NCI-H1436 treated with DMSO at 0.1 percent for 48 hours (cell line): ENCODE results near the gene XPNPEP2.

Experiments
- DNase-seq: peaks from one replicate; lab custom pipeline; 2025; lab: John Stamatoyannopoulos, UW

XPNPEP2 gene, protein sequence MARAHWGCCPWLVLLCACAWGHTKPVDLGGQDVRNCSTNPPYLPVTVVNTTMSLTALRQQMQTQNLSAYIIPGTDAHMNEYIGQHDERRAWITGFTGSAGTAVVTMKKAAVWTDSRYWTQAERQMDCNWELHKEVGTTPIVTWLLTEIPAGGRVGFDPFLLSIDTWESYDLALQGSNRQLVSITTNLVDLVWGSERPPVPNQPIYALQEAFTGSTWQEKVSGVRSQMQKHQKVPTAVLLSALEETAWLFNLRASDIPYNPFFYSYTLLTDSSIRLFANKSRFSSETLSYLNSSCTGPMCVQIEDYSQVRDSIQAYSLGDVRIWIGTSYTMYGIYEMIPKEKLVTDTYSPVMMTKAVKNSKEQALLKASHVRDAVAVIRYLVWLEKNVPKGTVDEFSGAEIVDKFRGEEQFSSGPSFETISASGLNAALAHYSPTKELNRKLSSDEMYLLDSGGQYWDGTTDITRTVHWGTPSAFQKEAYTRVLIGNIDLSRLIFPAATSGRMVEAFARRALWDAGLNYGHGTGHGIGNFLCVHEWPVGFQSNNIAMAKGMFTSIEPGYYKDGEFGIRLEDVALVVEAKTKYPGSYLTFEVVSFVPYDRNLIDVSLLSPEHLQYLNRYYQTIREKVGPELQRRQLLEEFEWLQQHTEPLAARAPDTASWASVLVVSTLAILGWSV

GRCh38 chrX:129738466-129739308 lies at the start of gene XPNPEP2:
XPNPEP2 (plus strand) TSS chrX:129738979; CDS start chrX:129739214, 235 bp downstream.
- DNase-seq, result no peak

GRCh38 chrX:129689796-129690195 lies 49.0 kb upstream of the XPNPEP2 start:
- no peak for DNase-seq

DNA sequence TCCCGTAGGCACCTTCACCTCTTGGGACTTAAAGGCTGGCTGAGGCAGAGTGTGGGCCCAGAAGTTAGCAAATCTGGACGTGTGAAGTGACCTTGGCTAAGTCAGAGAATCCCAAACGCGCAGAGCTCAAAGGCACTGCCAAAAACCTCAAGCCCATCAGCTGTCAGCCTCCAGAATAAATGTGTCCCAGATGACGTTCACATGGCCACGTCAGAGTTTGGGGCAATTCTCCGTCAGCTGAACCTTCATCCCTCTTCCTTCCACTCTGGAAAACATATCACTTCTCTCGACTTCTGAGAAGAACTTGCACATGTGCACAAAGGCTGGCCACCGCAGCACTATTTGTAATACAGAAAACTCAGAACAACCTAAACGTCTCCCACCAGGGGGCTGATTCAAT lies 48.3 kb upstream of the XPNPEP2 start:
- DNase-seq, result no peak

- no peak for DNase-seq
Measured at GRCh38 chrX:129693354-129693753, 45.4 kb upstream of the XPNPEP2 start.

GRCh38 chrX:129694805-129695204 lies 44.0 kb upstream of the XPNPEP2 start:
- no peak for DNase-seq

DNA sequence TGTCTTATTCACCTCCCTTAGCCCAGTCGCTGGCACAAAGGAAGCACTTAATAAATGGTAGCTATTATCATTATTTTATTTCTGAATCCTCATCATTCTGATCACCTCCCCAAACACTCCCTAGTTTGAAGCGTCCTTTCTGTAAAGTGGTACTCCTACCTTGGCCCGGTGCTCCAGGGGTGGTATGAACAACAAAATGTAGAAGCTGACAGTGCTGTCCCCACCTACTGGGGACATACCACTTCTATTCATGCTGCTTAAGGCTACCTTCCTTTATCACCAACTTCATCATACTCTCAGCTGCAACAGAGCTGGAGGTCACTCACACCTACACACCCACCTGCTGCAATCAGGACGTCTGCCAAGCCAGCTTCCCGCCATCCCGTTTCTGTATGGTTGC lies 43.2 kb upstream of the XPNPEP2 start:
- no peak for DNase-seq

DNA sequence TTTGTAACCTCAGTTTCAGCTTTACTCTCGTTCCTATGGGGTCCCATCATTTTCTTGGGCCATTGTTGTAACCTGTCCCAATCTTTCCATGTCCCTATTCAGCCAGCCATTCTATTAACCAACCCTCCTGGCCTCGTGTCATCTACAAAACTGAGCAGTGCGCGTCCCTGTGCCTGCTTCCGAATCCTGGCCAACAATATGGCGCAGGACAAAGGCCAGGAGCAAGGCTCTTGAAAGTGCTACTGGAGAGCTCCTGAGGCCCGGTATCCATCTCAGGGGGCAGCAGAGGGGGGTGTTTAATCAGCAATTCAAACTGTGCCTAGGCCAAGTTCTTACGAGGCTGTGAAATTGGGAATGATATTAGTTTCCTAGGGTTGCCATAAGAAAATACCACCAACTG lies 42.8 kb upstream of the XPNPEP2 start:
- DNase-seq, result no peak

DNA sequence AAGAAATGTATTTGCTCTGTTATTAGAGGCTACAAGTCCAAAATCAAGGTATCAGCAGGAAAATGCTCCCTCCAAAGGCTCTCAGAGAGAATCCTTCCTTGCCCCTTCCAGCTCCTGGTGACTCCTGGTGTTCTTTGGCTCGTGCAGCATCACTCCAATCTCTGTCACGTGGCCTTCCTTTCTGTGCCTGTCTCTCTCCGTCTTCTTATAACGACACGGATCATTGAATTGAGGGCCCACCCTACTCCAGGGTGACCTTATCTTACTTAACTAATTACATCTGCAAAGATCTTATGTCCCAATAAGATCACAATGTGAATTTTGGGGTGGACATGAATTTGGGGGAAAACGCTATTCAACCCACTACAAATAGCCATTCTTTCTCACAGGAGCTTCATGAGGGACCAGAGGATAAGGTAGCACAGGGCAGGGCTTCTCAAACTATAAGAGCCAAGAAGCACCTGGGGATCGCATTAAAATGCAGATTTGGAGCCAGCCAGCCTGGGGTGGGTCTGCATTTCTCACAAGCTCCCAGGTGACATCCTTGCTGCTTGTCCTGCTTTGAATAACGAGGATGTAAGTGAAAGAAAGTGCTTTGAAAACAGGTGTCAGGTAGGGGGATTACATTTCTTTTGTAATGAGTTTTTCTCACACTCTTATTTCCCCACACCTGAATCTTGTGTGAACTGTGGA lies 42.2 kb upstream of the XPNPEP2 start:
- DNase-seq, result no peak

- DNase-seq, result no peak
Measured at GRCh38 chrX:129697204-129697829, 41.5 kb upstream of the XPNPEP2 start.

- DNase-seq, result no peak
Measured at GRCh38 chrX:129698150-129698549, 40.6 kb upstream of the XPNPEP2 start.

DNA sequence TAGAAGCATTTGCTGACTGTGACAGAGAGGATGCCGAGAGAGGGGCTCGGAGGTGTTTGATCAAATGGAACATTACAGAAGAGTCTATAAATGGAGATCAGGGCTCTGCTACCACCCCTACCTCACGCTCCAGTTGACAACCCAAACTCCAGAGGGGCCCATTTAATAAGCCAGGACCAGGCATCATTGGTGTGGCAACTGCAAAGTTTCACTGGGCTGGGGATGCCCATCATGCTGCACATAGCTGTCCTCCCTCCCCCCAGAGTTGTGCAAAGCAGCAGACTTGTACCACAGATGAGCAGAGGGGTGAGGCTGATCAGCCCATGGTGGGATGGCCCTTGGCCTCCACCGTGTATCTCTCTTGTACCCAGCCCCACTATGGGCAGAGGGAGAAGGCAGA lies 38.2 kb upstream of the XPNPEP2 start:
- DNase-seq, result no peak

GRCh38 chrX:129701624-129702069 lies 37.1 kb upstream of the XPNPEP2 start:
- no peak for DNase-seq

DNA sequence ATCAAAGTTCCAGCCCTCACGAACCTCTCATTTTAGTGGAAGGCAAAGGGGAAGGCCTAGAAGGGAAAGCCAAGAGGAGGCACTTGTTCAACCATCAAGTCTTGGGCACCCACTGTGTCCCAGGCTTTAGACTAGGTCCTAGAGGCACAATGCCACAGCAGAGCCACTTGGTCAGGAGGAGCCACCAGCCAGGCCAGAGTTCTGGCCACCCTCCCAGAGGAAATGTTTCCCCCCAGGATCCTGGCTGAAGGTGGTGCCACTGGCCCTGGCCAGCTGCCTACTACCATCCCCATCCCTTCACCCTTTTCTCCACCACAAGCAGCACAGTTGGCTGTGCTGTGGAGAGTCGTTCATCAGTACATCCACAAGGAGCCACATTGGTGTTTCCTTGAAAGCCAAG lies 34.3 kb upstream of the XPNPEP2 start:
- DNase-seq, result no peak

DNA sequence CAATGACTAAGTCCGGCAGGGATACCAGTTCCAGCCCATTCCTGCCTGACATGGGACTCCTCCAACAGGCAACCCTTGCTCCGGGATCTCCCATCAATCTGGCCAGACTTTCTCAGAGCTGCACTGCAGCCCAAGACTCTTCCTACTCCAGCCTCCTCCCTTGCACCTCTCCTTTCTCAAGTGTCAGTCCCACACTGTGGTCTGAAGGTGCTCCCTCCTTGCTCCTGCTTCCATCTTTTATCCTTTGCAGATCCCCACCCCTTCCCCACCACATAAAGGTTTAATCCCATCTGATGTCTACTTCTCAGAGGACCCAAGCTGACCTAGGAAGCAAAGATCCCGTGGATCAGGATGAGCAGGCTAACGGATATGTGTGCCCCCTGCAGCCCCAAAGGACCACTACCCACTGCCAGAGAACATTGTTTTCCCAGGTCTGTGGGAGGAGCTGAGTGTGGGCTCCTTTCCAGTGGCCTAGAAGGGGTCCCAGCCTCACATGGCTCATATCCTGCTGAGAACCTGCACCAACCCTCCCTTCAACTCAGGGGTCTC lies 33.3 kb upstream of the XPNPEP2 start:
- DNase-seq, result no peak

GRCh38 chrX:129705988-129706387 lies 32.8 kb upstream of the XPNPEP2 start:
- no peak for DNase-seq

DNA sequence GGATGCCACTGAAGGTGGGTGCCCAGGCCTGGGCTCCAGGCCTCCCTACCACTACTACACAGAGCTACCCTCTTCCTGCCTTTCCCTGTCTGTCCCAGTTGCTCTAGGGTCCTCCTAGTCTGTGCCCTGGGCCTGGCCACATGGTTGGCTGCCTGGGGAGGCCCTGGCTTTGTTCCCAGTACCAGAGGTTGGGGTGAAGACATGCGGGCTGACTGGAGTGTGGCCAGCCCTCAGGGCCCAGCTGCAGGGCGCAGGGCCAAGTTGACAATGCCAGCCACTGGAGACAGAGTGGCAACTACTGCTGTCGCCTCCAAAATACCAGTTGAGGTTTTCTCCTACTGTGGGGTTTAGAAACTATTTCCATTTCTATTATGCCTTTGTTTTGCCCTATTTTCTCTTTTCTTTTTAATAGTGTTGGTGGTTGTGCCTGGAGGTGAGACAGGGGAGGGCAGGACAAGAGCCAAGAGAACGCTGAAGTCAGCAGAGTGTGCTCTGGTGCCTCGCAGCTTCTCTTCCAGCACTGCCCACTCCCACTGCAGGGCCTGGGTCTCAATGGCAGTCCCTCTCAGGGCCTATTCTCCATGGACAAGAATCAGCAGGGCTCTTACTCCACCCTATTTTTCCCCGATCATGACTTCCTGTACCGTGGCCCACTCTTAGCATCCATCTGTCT lies 32.2 kb upstream of the XPNPEP2 start:
- DNase-seq, result no peak

GRCh38 chrX:129714581-129714980 lies 24.2 kb upstream of the XPNPEP2 start:
- DNase-seq, result no peak

DNA sequence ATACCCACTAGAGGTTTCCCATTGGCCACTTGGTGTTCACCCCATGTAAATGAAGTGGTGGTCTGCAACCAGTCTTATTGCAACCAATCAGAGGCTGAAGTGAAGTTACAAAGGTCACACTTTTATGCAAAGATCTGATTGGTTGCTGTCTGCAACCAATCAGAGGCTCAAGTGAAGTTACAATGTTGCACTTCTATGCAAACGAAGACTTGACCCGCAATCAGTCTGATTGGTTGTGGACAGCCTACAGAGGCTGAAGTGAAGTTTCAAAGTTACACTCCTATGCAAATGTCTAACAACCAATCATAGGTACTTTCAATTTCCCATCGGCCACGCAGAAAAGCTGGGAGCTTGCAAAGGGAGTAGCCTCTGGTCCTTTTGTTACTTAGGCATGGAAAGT lies 22.3 kb upstream of the XPNPEP2 start:
- DNase-seq, result no peak

- no peak for DNase-seq
Measured at GRCh38 chrX:129717892-129718291, 20.9 kb upstream of the XPNPEP2 start.

DNA sequence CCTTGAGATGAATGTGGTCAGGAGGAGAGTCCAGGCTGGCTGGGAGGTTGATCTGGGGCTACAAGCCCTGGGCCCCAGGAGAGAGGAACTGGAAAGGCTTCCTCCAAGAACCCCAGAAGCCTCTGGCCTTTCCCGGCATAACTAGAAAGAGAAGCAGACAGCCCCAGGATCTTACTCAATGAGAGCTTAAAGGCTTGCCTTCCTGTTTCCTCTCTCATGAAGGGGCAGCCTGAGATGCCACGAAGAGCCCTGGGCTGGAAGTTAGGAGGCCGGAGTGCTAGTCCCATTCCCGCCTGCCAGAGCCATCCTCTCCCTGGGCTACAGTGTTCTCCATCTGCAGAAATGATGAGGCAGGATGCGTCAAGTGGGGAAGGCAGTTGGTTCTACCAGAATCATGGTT lies 20.1 kb upstream of the XPNPEP2 start:
- DNase-seq, result no peak

DNA sequence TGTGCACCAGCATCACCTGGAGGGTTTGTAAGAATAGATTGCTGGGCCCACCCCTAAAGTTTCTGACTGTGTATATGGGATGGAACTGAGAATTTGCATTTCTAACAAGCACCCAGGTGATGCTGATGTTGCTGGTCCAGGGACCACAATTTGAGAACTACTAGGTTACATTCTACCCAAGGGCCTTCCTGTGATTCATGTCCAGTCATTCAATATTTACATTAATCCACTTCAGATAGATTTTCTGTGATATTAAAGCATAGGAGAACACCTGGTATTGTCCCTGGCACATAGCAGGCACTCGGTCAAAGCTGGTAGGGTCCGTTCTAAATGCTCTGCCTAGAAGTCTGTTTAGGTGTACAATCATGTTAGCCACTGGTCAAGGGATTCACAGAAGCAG lies 19.5 kb upstream of the XPNPEP2 start:
- DNase-seq, result no peak
